ENCODE data around the gene RABL6.
"Not testable (repeated sequence)": the region's sequence is repeated elsewhere in the genome, so short reads cannot be mapped to it uniquely, and the experiment has no call there.

RABL6 gene

DNA sequence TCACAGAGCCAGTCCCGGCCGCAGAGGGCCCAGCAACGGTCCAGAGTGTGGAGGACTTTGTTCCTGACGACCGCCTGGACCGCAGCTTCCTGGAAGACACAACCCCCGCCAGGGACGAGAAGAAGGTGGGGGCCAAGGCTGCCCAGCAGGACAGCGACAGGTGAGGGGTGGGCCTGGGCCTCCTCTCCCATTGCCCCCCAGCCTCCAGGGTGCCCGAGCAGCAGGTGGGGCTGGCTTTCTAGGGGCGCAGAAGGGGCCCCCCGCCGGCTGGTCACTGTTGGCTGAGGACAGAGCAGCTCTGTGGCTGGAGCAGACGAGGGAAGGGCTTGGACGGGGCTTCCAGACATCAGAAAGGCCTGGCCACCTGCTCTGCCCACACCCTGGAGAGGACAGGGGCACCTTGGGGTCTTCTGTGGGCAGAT is 30.1 kb downstream of the RABL6 start:
- DNase-seq = not testable (repeated sequence)

DNA sequence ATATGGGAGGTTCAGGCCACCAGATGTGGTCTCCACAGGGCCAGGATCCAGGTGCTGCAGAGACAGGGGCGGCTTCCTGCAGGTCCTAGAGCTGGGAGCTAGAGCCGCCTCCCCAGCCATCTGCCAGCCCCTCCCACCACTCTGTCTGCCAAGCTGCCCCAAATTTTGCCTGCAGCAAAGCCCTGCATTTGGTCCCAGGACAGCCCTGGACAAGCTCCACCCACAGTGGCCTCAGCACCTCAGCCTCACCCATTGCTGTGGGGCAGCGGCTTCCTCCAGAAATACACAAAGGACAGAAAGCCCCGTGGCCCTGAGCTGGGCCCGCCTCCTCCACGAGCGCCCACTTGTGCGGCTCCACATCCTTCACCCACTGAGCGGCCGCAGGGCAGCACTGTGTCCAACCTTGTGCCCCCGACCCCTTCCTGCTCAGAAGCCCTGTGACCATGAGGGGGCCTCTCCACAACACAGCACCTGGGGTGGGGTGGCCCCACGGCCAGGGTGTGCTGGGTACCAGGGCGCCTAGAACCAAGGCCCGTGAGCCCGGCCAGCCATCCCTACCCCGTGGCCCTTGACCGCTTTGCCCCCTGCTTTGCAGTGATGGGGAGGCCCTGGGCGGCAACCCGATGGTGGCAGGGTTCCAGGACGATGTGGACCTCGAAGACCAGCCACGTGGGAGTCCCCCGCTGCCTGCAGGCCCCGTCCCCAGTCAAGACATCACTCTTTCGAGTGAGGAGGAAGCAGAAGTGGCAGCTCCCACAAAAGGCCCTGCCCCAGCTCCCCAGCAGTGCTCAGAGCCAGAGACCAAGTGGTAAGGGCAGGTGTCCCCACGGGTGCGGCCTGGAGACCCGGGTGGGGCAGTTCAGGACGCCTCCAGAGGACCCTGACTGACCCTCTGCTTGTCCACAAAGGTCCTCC is 30.8 kb downstream of the RABL6 start:
- no peak for DNase-seq

DNA sequence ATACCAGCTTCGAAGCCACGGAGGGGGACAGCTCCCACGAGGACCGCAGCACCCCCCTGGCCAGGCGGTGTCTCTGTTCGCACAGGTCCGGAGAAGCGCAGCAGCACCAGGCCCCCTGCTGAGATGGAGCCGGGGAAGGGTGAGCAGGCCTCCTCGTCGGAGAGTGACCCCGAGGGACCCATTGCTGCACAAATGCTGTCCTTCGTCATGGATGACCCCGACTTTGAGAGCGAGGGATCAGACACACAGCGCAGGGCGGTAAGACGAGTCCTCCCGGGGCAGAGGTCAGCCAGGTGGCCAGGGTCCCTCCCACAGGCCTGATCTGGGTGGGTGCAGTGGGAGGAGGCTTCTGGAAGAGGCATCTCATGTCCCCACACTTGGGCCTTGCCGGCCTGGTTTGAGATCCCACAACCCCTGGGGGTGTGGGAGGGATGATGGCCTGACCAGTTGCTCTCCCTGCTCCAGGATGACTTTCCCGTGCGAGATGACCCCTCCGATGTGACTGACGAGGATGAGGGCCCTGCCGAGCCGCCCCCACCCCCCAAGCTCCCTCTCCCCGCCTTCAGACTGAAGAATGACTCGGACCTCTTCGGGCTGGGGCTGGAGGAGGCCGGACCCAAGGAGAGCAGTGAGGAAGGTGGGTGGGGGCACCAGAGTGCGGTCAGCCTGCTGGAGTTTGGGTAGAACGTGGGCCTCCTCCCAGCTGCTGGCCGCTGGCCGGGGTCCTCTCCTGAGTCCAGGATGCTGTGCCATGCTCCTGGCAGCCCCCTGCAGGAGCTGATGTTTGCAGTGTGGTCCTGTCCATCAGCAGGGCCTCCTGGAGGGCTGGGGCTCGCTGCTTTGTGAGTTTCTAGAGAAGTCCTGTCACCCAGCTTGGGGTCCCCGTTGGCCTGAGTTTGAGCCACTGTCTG is 31.7 kb downstream of the RABL6 start:
- no peak for DNase-seq

DNA sequence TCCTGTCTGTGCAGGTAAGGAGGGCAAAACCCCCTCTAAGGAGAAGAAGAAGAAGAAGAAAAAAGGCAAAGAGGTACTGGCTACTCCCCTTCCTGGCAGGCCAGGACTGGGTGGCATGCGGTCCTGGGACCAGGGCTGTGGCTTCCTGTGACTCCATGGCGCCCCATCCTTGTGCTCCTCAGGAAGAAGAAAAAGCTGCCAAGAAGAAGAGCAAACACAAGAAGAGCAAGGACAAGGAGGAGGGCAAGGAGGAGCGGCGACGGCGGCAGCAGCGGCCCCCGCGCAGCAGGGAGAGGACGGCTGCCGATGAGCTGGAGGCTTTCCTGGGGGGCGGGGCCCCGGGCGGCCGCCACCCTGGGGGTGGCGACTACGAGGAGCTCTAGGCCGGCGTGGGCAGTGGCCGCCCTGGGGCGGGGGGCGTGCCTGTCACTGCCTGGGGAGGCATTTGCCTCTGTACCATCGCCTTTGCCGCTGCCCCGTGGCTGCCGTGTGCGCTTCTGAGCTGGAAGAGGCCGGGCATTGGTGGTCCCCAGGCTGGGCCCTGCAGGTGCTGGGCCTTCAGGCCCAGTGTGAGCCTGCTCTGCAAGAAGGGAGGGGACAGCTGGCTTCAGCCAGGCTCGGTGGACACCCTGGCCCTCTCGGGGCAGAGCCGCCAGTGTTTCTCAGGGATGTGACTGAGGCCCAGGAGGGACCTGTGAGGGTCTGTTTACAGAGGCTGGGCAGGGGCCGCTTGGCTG is 32.6 kb downstream of the RABL6 start:
- DNase-seq = no peak

DNA sequence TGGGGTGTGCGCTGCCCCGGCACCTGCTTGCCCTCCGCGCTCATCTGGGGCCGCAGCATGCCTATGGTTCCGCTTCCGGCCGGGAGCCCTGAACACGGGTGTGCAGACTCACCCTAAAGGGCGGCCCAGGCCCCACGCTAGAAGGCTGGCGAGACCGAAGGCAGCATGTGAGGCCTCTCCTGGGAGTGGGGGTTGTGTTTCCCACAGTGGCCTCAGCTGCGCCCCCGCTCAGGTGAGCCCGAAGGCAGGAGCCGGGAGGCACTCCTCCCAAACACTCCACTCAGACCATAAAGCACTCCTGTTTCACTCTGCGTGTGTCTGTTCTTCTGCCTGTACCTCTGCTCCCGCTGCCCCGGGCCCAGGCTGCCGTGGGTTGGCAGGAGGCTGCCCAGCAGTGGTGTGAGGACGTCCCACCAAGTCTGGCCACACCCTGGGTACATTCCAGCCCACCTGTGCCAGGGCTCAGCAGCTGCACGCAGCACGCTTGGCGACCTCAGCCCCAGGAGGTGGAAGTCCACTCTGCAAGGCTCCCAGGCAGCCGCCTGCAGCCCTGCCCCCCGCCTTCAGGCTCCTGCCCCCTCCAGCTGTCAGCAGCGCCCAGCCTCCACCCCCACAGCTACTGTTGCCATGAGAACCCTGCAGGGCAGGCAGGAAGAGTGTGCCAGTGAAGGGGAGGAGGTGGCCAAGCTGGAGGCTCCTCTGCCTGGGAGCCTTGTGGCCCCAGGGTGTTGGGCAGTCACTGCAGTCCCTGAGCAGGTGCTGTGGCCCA is 33.3 kb downstream of the RABL6 start:
- no peak for DNase-seq

DNA sequence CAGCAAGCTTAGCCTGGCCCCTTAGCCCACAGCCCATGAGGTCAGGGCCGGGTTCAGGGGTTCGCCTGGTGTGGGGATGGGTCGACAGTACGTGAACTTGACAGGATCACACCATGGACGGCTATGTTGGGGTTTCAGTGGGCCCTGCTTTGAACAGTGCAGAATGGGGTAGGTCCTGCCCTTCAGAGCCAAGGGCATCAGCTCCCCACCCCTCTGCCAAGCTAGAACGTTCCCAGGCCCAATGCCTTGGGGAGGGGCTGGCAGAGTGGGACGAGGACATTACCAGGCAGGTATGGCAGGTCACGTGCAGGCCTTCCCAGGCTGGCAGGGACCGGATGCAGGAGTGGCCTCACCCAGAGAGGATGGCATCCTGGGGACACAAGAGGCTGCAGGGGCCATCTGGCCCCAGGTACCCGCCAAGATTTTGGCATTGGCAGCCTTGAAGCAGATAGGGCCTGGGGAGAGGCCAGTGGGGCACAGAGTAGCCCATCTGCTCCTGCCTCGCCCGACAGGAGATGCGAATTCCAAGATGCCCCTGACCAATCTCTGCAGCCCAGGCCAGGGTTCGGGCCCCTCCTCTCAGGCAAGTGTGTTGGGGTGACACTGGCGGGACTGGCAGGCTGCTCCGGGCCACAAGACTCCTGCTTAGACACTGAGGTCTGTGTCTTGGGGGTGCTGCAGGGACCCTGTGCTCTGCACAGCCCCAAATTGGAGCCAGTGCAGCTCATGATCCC is 34.1 kb downstream of the RABL6 start:
- DNase-seq = not testable (repeated sequence)

DNA sequence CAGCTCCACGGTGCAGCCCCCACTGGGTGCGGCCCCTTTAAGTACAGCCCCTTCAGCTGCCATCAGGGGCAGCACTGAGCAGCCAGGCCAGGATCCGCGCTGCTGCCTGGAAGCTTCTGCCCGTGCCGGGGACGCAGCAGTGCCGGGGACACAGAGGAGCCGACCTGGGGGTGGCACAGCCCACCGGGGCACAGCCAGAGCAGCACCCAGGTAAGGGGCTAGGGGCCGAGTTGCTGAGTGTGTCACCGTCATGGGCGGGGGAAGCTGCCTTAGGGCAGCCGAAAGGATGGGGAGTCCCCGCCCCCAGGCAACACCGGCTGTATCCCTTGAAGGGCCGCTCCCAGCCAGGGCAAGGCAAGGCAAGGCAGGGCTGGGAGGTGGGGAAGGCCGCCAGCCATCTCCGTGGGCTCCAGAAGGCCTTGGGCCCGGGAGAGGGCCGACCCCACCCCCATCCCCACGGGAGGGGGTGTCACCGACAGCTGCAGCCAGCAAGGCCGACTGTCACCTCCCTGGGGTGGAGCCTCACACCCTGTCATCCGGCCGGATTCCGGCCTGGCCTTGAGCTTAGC is 34.7 kb downstream of the RABL6 start, which contains the start of gene AJM1:
TSS of gene AJM1 (plus strand) at position 99 of the 569 bp plus-strand sequence. CDS start 1,937 bp downstream, outside the sequence.
- peak; percentile 53 to 66 (median 60) for DNase-seq

DNA sequence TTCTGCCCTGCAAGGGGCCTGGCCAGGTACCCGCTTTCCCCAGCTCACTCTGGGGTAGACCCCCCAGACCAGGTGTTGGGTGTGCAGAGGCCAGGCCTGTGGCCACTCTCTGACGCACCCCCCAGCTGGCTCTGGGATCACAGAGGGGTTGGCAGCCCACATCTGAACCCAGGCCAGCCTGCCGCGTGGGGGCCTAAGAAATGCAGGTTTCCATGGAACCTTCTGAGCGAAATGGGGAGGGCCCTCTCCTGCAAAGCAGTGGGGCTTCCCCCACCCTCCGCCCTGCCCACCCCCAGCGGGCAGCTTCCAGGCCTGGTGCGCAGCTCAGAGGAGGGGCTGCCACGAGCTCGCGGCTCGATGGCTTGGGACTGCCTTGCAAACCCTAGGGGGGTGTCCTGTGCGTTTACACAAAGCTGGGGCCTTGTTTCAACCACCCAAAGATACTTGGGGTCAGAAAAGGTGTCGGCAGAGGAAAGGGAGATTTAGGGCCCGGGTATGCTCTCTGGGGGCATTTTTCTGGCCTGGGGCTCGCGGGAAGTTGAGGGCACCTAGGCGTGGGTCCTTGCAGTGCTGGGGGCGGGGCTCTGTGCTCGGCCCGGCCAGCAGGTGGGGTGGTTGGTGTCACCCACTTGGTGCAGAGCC is 35.5 kb downstream of the RABL6 start:
- not testable (repeated sequence) for DNase-seq

DNA sequence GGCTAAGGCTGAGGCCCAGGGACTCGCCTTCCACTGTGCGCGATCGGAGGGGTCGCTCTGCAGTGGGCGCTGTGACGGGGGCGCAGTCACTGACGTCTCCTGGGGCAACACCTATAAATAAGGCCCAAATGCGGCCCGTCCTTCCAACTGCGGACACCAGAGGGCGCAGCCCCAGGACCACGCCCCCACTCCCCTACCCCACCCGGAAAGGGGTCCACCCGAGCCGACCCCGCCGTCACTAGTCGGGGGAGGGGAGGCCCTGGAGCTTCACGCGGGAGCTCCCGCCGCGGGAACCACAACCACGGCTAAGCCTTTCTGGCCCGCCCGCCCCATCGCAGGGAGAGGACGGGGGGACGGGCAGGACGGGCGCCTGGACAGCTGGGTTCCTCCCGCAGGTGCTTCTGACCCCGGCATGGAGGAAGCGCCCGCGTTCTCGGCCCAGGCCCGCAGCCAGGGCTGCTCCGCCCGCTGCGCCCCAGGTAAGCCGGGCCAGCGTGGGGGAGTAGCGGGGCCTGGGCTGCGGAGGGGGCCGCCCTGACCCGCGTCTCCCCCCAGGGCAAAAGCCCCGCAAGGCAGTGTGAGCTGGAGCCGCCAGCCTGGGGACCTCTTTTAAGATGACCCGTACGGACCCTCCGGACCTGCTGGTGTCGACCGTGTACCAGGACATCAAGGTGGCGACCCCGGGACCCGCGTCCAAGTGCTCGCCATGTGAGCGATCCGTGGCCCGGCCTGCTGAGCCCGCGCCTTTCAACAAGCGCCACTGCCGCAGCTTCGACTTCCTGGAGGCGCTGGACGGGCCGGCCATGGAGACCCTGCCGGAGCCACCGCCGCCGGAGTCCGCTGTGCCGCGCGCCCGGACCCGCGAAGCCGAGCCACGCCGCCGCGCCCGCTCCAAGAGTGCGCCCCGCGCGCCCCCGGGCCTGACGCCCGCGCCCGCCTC is 36.3 kb downstream of the RABL6 start:
- peak in 3 of 4 experiments; percentile 29 to 52 (median 36) for DNase-seq

DNA sequence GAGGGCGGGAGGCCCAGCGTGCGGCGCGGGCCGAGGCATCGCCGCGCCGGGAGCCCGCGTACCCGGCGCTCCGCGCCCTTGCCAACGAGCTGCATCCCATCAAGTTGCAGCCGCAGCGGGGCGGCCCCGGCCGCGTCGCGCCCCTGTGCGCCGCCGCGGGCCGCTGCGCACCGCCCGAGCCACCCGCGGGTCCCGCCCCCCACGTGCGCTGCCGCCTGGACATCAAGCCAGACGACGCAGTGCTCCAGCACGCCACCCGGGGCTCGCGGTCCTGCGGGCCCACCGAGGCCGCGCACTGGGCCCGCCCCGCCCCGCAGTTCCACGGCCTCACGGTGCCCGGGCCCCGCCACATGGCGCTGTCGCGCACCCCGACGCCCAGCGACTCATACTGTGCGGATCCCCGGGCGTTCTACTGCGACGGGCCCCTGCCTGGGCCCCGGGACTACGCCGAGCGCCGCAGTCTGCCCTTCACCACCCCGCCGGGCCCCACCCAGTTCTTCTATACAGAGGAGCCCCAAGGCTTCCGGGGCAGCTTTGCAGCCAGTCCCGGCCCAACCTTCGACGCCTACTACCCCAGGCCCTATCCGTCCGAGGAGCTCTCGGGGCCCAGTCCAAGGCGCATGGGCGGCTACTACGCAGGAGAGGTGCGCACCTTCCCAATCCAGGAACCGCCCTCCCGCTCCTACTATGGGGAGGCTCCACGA is 37.2 kb downstream of the RABL6 start:
- no peak for DNase-seq

DNA sequence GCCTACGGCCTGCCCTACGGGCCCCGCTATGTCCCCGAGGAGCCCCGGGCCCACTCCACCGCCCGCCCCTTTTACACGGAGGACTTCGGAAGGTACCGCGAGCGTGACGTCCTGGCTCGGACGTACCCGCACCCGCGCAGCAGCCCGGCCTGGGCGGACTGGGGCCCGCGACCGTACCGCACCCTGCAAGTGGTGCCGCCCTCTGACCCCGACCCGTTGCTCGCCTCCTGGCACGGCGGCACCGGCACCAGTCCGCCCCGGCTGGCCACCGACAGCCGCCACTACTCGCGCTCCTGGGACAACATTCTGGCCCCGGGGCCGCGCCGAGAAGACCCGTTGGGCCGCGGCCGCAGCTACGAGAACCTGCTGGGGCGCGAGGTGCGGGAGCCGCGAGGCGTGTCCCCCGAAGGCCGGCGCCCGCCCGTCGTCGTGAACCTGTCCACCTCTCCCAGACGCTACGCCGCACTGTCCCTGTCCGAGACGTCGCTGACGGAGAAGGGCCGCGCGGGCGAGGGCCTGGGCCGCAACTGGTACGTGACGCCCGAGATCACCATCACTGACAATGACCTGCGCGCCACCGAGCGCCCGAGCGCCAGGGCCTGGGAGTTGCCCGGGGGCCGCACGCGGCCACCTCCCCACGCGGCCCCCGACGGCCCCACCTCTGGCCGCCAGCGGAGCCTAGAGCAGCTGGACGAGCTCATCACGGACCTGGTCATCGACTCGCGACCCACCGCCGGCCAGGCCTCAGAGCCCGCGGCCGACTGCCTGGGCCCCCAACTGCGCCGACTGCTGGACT is 37.9 kb downstream of the RABL6 start:
- no peak for DNase-seq

DNA sequence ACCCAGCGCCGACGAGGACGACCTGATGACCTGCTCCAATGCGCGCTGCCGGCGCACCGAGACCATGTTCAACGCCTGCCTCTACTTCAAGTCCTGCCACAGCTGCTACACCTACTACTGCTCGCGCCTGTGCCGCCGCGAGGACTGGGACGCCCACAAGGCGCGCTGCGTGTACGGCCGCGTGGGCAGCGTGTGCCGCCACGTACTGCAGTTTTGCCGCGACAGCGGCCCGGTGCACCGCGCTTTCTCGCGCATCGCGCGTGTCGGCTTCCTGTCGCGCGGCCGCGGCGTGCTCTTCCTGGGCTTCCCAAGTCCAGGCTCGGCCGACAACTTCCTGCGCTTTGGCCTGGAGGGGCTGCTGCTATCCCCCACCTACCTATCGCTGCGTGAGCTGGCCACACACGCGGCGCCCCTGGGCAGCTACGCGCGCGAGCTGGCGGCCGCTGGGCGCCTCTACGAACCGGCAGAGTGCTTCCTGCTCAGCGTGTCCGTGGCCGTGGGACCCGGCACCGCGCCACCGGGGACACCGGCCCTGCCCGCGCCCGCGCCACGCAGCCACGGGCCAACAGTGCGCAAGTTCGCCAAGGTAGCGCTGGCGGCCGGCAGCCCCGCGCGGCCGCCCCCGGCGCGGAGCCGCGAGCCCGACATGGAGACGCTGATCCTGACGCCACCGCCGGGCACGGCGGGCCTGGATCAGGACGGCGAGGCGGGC is 38.8 kb downstream of the RABL6 start:
- DNase-seq = no peak

DNA sequence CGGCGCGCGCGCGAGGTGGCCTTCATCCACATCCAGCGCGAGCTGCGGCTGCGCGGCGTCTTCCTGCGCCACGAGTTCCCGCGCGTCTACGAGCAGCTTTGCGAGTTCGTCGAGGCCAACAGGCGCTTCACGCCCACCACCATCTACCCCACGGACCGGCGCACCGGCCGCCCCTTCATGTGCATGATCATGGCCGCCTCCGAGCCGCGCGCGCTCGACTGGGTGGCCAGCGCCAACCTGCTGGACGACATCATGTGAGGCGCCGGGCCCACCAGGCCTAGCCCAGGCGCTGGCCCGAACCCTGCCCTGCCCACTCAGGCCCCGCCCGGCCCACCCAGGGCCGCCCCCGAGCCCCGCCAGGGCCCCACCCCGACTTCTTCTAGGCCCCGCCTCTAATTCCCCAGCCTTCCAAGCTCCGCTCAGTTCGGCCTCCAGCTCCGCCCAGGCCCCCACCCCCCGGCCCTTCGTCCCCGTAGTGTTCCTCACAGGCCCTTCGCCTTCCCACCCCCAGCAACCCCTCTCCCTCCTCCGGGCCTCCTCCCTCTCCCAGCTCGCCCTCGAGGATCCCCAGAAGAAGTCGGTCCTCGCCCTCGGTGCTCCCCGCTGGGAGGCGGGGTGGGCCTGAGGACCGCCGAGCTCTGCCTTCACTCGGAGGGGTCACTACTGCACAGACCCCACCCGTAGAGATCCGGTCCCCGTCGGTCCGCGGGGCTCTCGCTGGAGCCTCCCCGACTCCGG is 39.5 kb downstream of the RABL6 start:
- DNase-seq = no peak

DNA sequence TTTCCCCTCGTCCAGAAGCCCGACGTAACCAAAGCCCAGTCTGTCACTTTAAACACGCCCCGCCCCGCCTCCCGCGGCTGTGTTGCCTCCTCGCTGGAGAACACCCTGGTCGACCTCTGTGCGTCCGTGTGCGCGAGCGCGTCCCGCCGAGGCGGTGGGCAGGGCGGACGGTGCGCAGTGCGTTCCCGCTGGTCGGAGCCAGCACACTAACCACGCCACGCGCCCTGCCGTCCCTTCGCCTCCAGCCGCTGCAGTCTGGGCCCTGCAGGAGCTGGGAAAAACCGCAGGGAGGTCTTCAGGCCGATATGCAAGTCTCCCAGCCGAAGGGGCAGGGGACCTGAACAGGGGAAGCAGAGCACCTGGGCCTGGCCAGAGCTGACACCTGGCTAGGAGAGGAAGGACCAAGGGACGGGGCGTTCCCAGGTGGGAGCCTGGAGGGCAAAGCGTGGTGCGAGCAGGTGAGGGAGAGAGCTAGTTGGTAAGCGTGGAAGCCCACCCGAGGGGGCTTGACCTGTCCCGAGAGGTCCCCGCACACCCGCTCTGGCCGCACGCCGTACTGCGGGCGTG is 40.2 kb downstream of the RABL6 start:
- peak; percentile 23 to 66 (median 48) for DNase-seq

DNA sequence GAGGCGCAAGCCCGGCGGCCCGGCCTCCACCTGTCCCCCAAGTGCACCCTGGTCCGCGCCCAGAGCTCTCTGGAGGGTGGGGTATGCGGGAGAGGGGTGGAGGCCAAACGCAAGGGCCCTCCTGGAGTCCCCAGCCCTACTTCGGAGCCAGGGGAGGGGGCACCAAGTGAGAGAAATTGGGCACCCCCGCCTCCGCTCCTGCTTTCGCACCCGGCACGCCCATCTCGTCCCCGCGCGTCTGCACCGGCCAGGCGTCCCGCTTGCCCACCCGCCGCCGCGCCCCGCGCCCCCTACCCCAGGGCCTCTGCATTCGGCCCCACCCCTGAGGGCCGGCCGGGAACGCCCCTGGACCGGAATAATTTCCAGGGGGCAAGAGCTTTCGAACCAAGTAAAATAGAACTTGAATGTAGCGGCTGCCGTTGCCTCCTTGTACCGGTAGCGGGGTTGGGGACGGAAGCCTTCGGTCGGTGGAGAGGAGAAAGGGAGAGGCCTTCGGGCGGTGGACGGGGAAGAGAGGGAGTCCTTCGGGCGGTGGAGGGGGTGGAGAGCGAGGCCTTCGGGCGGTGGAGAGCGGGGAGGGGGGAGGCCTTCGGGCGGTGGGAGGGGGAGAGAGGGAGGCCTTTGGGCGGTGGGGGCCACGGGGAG is 40.8 kb downstream of the RABL6 start:
- no peak for DNase-seq

Data from activated CD4-positive, CD25-positive, alpha-beta regulatory T cell (primary cell).